ENCODE data around the gene HAUS7.

DNA sequence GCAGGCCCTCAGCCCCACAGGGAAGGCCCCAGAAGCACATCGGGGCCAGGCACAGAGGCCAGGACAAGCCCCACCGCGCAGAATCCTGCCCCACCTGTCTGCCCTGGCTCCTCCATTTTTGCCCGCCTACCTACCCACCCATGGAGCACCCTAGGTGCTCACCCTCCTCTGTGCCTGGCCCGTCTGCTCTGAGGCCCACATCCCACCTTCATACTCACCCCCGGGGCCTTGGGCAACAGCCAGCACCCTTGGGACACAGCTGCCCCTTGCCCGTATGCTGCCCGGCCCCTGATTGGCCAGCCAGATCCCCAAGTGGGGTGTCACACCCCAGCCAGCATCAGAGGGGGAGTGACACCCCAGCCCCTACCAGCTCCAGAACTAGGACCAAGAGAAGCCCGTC, 13.7 kb downstream of the HAUS7 start:
- TF ChIP-seq POLR2AphosphoS5 (IDR thresholded peaks at IDR 0.05; ENCODE audit: borderline replicate concordance, low read depth, low read length) = no peak
- TF ChIP-seq EZH2 (IDR thresholded peaks at IDR 0.05) = no peak

Measured in SK-N-MC (cell line).